ENCODE measurements around the gene DAPK2. TPM values are rescaled to one million over a fixed set of nuclear protein-coding genes. Genes with fewer than 3 reads are reported as not detected.
A peak's percentile ranks its signal among the peaks of the same experiment; 100 is the strongest.

DAPK2 gene
- total and polyA plus RNA-seq, 2 donors (not counting 1 experiment from before 2014, with no cell fraction given): 8.3 to 31.9 TPM

- ATAC-seq (ENCODE audit: low read depth) (peak; percentile 67), DNase-seq (peak; percentile 84)
- Histone ChIP-seq H4K20me1 (ENCODE audit: control insufficient read depth, insufficient read depth, low read length, poor library complexity, severe bottlenecking) (no peaks in the 10 kb centered on the region), H3K9ac (ENCODE audit: low read length) (no peak overlapping the region), H3K4me3 (ENCODE audit: control extremely low read depth in 1 of 5, extremely low read depth in 1 of 5, insufficient read depth in 1 of 5, low read depth in 2 of 5, low read length in 4 of 5) (no peak overlapping the region), H3K4me1 (ENCODE audit: control insufficient read depth in 2 of 2, insufficient read depth in 2 of 2, low read length in 2 of 2) (peaks cover 30 to 35% of the 10 kb centered on the region in 2 donors), H2AFZ (ENCODE audit: insufficient read depth, low read depth, low read length, poor library complexity, severe bottlenecking) (no peak overlapping the region), H3K9me3 (ENCODE audit: control extremely low read depth in 1 of 3, control insufficient read depth in 2 of 3, insufficient read depth in 1 of 3, low read length in 2 of 3) (no peaks in the 10 kb centered on the region), H3K27ac (ENCODE audit: low read length in 2 of 2) (no peak overlapping the region), H3K36me3 (replicated peaks in 1 of 2; ENCODE audit: control extremely low read depth in 1 of 2, control insufficient read depth in 1 of 2, extremely low read depth in 1 of 2, insufficient read depth in 2 of 2, low read length in 1 of 2) (no peaks in the 10 kb centered on the region), H3K79me2 (ENCODE audit: control insufficient read depth, insufficient read depth, low read length) (no peaks in the 10 kb centered on the region), H3K27me3 (replicated peaks in 1 of 4; ENCODE audit: control extremely low read depth in 1 of 4, control insufficient read depth in 3 of 4, insufficient read depth in 4 of 4, low read length in 3 of 4) (no peaks in the 10 kb centered on the region), H3K4me2 (replicated peaks; ENCODE audit: low read depth, low read length, poor library complexity, severe bottlenecking) (peak overlapping the region; percentile 47)
- TF ChIP-seq EZH2 (IDR thresholded peaks at IDR 0.05; ENCODE audit: borderline replicate concordance, insufficient read depth, low read depth, low read length, poor library complexity, severe bottlenecking): no peak
- peak; percentile 95 for TF ChIP-seq CTCF (IDR thresholded peaks at IDR 0.05)
- intact Hi-C loops (cut with micrococcal nuclease): loop anchor here (1.0 to 5.0 kb wide), 5 partner anchors 65 to 176 kb away; partner anchors contain the start of gene DAPK2
- POLR2A ChIA-PET: interaction anchor here (1.6 kb wide), 1 partner anchor 120 kb away, joined by 4 read pairs; no protein-coding TSS in a partner anchor
- H3K4me1 Mint-ChIP-seq: peaks cover 37% of the 10 kb centered on the region
- CTCF ChIA-PET: interaction anchor here (0.9 to 9.0 kb wide), 24 partner anchors 10 to 281 kb away, joined by 3 to 149 read pairs (median 5); partner anchors contain the start of gene HERC1
- 39% methylated on average over 6 of the region's 8 CpGs for WGBS (ENCODE audit: insufficient coverage)
- H3K9me3 Mint-ChIP-seq (ENCODE audit: insufficient read depth): no peaks in the 10 kb centered on the region
- H3K27ac Mint-ChIP-seq: peak overlapping the region; percentile 37
- no peaks in the 10 kb centered on the region for H3K27me3 Mint-ChIP-seq
- H3K4me3 Mint-ChIP-seq: no peak overlapping the region
These were observed 155.1 kb downstream of the DAPK2 start for GRCh38 chr15:63891079-63891767.

GRCh38 chr15:63890617-63891016 is 155.7 kb downstream of the DAPK2 start:
- DNase-seq: no peak
- H3K79me2 ChIP-seq (ENCODE audit: control insufficient read depth, insufficient read depth, low read length): no peaks in the 10 kb centered on the region
- ATAC-seq (ENCODE audit: low read depth): no peak
- H3K4me3 ChIP-seq (ENCODE audit: control extremely low read depth in 1 of 5, extremely low read depth in 1 of 5, insufficient read depth in 1 of 5, low read depth in 2 of 5, low read length in 4 of 5): no peak overlapping the region
- H2AFZ ChIP-seq (ENCODE audit: insufficient read depth, low read depth, low read length, poor library complexity, severe bottlenecking): no peak overlapping the region
- H3K9me3 ChIP-seq (ENCODE audit: control extremely low read depth in 1 of 3, control insufficient read depth in 2 of 3, insufficient read depth in 1 of 3, low read length in 2 of 3): no peaks in the 10 kb centered on the region
- CTCF ChIA-PET: interaction anchor here (0.7 to 9.0 kb wide), 24 partner anchors 8 to 177 kb away, joined by 3 to 149 read pairs (median 5); partner anchors contain the start of gene HERC1
- WGBS (ENCODE audit: insufficient coverage): 72% methylated on average over 4 of the region's 6 CpGs
- Mint-ChIP-seq H3K9me3 (ENCODE audit: insufficient read depth) (no peaks in the 10 kb centered on the region), H3K27ac (no peak overlapping the region), H3K4me3 (no peak overlapping the region), H3K27me3 (no peaks in the 10 kb centered on the region), H3K4me1 (peaks cover 35% of the 10 kb centered on the region)
- H3K4me2 ChIP-seq (replicated peaks; ENCODE audit: low read depth, low read length, poor library complexity, severe bottlenecking): peak overlapping the region; percentile 47
- H3K27me3 ChIP-seq (replicated peaks in 1 of 4; ENCODE audit: control extremely low read depth in 1 of 4, control insufficient read depth in 3 of 4, insufficient read depth in 4 of 4, low read length in 3 of 4): no peaks in the 10 kb centered on the region
- H4K20me1 ChIP-seq (ENCODE audit: control insufficient read depth, insufficient read depth, low read length, poor library complexity, severe bottlenecking): no peaks in the 10 kb centered on the region
- intact Hi-C loops (cut with micrococcal nuclease): loop anchor here (1.0 to 5.0 kb wide), 5 partner anchors 64 to 177 kb away; partner anchors contain the start of gene DAPK2
- H3K4me1 ChIP-seq (ENCODE audit: control insufficient read depth in 2 of 2, insufficient read depth in 2 of 2, low read length in 2 of 2): peaks cover 30 to 33% of the 10 kb centered on the region in 2 donors
- TF ChIP-seq CTCF (IDR thresholded peaks at IDR 0.05) (no peak), EZH2 (IDR thresholded peaks at IDR 0.05; ENCODE audit: borderline replicate concordance, insufficient read depth, low read depth, low read length, poor library complexity, severe bottlenecking) (no peak)
- H3K36me3 ChIP-seq (replicated peaks in 1 of 2; ENCODE audit: control extremely low read depth in 1 of 2, control insufficient read depth in 1 of 2, extremely low read depth in 1 of 2, insufficient read depth in 2 of 2, low read length in 1 of 2): no peaks in the 10 kb centered on the region
- POLR2A ChIA-PET: no interaction called here
- no peak overlapping the region for H3K27ac ChIP-seq (ENCODE audit: low read length in 2 of 2)
- H3K9ac ChIP-seq (ENCODE audit: low read length): no peak overlapping the region

Data from B cell (primary cell).